Activated T-helper 17 cell treated with anti-CD3 and anti-CD28 coated beads, Interleukin-2, amount 50 U/mL, for 72 hours (primary cell): ENCODE results near the gene GRID1. TPM values are rescaled to one million over a fixed set of nuclear protein-coding genes. Genes with fewer than 3 reads are reported as not detected.

ENCODE experiments used
- total RNA-seq, 2 donors: library from RNA; stranded (reverse); gene quantifications; one replicate each; pipeline ENCODE4 v1.2.3, GENCODE V29; 2022

The GRID1 gene
- total RNA-seq, 2 donors from 2014 or later: not detected

Other genes starting within 250 kb of the GRID1 start
- gene WAPL, start 155.0 kb upstream of the GRID1 start, total RNA-seq: 10 to 100 TPM; 39.2 to 51.5 TPM